Astrocyte of the spinal cord (primary cell): ENCODE results near the gene DNAH7.

Experiments
- DNase-seq: peaks from one replicate; pipeline ENCODE4 v3.0.0; 2011; ENCODE audit warnings: low read depth, low spot score
- H3K4me3 ChIP-seq: 2 replicates; pipeline ENCODE4 v1.5.1; 2011; ENCODE audit warnings: low read depth, mild to moderate bottlenecking, low read length, moderate library complexity
- CTCF ChIP-seq: IDR thresholded peaks from 2 replicates; pipeline ENCODE4 v1.5.1; 2012; ENCODE audit warnings: low read depth, mild to moderate bottlenecking, low read length, inconsistent platforms
- in situ Hi-C: cut with HindIII; loops from 2 replicates; pipeline ENCODE4 v1.10.0; 2017; ENCODE audit warnings: low sequenced_read_pairs

Gene DNAH7

DNA sequence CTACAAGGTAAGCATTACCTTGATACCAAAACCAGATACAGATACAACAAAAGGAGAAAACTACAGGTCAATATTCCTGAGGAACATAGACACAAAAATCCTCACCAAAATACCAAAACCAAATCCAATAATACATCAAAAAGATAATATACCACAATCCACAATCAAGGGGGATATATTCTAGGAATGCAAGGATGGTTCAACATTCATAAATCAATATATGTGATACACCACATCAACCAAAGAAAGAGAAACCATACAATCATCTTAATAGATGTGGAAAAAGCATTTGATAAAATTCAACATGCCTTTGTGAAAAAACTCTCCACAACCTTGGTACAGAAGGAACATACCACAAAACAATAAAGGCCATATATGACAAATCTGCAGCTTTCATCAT lies 28.4 kb downstream of the DNAH7 start:
- TF ChIP-seq CTCF, result no peak
- in situ Hi-C loops, result no loop called here
- H3K4me3 ChIP-seq, result no peak overlapping the region
- DNase-seq, result peak; percentile 5

DNA sequence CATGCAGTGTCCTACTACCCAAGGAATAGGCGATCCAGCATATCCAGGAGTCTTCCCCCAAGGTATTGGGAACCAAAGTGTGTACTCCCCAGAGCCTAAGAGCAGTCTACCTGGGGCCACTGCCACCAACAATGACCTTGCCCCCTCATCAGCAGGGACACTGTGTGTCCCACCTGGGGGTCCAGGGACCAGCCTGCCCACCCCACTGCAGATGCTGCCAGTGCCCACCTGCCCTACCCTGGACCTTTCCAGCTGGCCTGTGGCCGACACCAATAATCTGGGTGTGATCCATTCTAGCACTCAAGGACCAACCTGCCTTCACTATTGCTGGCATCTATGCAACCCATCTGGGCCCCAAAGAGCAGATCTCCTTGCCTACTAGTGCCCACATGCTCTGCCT lies 32.2 kb downstream of the DNAH7 start:
- in situ Hi-C loops, result no loop called here
- no peak for TF ChIP-seq CTCF
- no peak for DNase-seq
- H3K4me3 ChIP-seq, result no peak overlapping the region

DNA sequence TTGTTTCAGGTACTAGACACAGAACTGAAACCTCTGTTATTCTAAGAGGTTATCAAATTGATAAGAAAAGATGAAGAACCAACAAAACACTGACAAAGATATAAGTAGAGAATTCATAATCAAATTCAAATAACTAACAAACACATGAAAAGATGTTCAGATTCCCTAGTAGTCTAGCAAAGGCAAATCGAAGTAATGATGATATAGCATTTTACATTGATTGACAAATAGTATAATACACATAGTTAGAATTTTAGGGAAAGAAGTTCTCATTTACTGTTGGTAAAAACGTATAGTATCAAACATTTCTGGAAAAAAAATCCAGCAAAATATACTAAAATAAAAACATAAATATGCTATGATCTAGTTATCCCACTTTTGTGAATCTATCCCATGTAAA lies 50.6 kb downstream of the DNAH7 start:
- in situ Hi-C loops, result no loop called here
- H3K4me3 ChIP-seq, result no peak overlapping the region
- DNase-seq, result no peak
- no peak for TF ChIP-seq CTCF

- no peak for TF ChIP-seq CTCF
- in situ Hi-C loops, result no loop called here
- H3K4me3 ChIP-seq, result no peak overlapping the region
- no peak for DNase-seq
Measured at GRCh38 chr2:196012314-196012713, 56.3 kb downstream of the DNAH7 start.

- no peak for TF ChIP-seq CTCF
- no peak overlapping the region for H3K4me3 ChIP-seq
- in situ Hi-C loops, result no loop called here
- DNase-seq, result no peak
Measured at GRCh38 chr2:196000551-196000950, 68.1 kb downstream of the DNAH7 start.

DNA sequence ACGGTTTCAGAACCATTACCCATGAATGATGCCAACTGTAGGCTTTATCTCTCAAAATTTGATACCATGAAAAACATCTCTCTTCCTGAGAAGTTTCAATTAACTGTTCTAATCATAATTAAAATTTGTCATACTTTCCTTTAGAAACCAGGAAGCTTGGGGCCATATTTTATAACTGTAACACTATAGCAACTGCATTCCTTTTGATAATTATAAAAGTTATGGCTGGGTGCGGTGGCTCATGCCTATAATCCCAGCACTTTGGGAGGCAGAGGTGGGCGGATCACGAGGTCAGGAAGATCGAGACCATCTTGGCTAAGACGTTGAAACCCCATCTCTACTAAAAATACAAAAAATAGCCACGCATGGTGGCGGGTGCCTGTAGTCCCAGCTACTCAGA lies 70.6 kb downstream of the DNAH7 start:
- no peak overlapping the region for H3K4me3 ChIP-seq
- no peak for DNase-seq
- no peak for TF ChIP-seq CTCF
- in situ Hi-C loops, result no loop called here

DNA sequence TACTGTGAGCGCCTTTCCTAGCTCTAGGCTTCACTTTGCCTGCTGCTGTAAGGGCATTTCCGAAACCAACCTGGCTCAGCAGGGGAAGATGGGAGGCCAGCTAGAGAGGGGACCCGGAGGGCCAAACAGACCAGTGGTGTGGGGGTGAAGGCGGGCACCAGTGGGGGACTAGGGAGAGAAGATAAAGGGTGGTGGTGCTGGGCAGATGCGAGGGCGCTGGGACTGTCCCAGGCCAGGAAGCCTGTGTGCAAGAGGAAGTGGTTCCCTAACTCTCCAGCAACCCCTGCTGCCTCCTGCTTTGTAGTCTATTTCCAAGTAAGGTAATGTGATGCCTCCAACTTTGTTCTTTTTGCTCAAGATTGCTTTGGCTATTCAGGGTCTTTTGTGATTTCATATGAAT lies 73.1 kb downstream of the DNAH7 start:
- H3K4me3 ChIP-seq, result no peak overlapping the region
- DNase-seq, result no peak
- TF ChIP-seq CTCF, result no peak
- in situ Hi-C loops, result no loop called here
